Measurements from ENCODE around the gene NIPBL. TPM values are rescaled to one million over a fixed set of nuclear protein-coding genes. Genes with fewer than 3 reads are reported as not detected.

The NIPBL gene
- total RNA-seq, 4 donors from 2014 or later, result 54.9 to 76.0 (median 64.8) TPM

GRCh38 chr5:36935805-36936204, 59.2 kb downstream of the NIPBL start:
- TF ChIP-seq CTCF (IDR thresholded peaks at IDR 0.05; ENCODE audit: low read depth), result no peak

- no peak for TF ChIP-seq CTCF (IDR thresholded peaks at IDR 0.05; ENCODE audit: low read depth)
These were observed 59.7 kb downstream of the NIPBL start for GRCh38 chr5:36936309-36936708.

- TF ChIP-seq CTCF (IDR thresholded peaks at IDR 0.05; ENCODE audit: low read depth), result no peak
These were observed 61.6 kb downstream of the NIPBL start for GRCh38 chr5:36938129-36938528.

GRCh38 chr5:36939969-36940858, 63.6 kb downstream of the NIPBL start:
- TF ChIP-seq CTCF (IDR thresholded peaks at IDR 0.05; ENCODE audit: low read depth), result no peak

- TF ChIP-seq CTCF (IDR thresholded peaks at IDR 0.05; ENCODE audit: low read depth), result no peak
These were observed 67.0 kb downstream of the NIPBL start for GRCh38 chr5:36943584-36943983.

GRCh38 chr5:36944024-36944423, 67.5 kb downstream of the NIPBL start:
- TF ChIP-seq CTCF (IDR thresholded peaks at IDR 0.05; ENCODE audit: low read depth), result no peak

- TF ChIP-seq CTCF (IDR thresholded peaks at IDR 0.05; ENCODE audit: low read depth), result no peak
These were observed 68.1 kb downstream of the NIPBL start for GRCh38 chr5:36944607-36945225.
